ENCODE measurements around the gene STRN3. TPM values are rescaled to one million over a fixed set of nuclear protein-coding genes. Genes with fewer than 3 reads are reported as not detected.

Gene STRN3
- total RNA-seq, 6 experiments from 2014 or later: 19.5 to 28.0 (median 21.5) TPM

DNA sequence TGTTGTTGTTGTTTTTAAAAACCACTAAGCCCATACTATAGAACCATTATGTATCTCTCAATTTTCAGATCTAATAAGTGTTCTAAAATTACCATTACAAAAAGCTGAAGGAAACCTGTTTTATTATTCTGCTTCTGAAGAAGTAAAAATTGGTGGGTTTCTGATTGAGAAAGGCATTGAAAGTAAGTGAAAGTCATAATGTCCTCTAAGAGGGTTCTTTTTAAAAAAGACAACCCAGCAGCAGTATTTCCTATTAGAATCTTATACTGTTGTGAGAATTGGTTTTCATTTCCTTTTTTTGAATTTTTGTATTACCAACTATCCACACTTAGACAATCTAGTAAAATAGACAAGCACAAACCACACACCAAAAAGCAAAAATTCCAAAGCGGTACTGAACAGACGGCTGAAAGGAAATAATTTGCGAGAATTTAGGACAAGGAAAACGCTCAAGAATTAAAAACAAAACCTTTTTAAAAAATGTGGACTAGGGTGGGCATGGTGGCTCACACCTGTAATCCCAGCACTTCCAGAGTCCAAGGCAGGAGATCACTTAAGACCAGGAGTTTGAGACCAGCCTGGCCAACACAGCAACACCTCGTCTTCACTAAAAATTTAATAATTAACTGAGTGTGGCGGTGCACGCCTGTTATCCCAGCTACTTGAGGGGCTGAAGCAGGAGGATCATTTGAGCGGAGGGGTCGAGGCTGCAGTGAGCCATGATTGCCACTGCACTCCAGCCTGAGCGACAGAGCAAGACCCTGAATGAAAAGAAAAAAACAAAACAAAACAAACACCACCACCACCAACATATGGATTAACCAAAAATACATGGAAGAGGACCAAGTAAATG is 67.4 kb downstream of the STRN3 start:
- ATAC-seq: peak in 1 of 4 donors; percentile 18
- Histone ChIP-seq H3K4me1 (peaks cover 0 to 20% (median 9%) of the 10 kb centered on the region in 4 donors), H3K27ac (peak overlapping the region in 1 of 3 donors; percentile 38), H3K36me3 (peaks cover 0 to 10% (median 1%) of the 10 kb centered on the region in 4 donors), H3K27me3 (no peaks in the 10 kb centered on the region), H3K4me3 (no peak overlapping the region), H3K9me3 (no peaks in the 10 kb centered on the region)
- WGBS (ENCODE audit: insufficient coverage, low coverage, low lambda C conversion rate, missing lambda C conversion rate): 84% methylated on average over 8 of the region's 10 CpGs
- TF ChIP-seq, protein P1, sequence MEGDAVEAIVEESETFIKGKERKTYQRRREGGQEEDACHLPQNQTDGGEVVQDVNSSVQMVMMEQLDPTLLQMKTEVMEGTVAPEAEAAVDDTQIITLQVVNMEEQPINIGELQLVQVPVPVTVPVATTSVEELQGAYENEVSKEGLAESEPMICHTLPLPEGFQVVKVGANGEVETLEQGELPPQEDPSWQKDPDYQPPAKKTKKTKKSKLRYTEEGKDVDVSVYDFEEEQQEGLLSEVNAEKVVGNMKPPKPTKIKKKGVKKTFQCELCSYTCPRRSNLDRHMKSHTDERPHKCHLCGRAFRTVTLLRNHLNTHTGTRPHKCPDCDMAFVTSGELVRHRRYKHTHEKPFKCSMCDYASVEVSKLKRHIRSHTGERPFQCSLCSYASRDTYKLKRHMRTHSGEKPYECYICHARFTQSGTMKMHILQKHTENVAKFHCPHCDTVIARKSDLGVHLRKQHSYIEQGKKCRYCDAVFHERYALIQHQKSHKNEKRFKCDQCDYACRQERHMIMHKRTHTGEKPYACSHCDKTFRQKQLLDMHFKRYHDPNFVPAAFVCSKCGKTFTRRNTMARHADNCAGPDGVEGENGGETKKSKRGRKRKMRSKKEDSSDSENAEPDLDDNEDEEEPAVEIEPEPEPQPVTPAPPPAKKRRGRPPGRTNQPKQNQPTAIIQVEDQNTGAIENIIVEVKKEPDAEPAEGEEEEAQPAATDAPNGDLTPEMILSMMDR (IDR thresholded peaks at IDR 0.05): no peak
- TF ChIP-seq POLR2A (IDR thresholded peaks at IDR 0.05): no peak
- no peak for DNase-seq
- intact Hi-C loops (cut with DNase I): no loop called here

DNA sequence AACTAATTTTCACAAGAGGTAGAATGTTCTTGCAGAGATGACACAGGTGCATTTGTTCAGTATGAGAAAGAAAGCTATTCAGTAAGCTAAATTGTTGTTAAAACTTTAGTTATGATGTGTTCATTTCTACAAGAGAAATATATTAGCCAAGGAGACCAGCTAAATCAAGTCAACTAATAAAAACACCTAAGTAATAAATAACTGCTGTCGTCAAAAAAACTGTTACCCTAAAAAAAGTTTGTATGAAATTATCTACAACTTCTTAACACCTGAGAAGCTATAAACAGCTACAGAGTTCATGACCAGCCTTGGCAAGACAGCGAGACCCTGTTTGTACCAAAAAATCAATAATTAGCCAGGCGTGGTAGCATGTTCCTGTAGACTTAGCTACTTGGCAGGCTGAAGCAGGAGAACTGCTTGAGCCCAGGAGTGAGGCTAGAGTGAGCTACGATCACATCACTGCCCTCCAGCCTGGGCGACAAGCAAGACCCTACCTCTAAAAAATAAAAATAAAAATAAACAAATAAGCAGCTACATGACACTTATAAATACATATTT is 68.3 kb downstream of the STRN3 start:
- WGBS (ENCODE audit: insufficient coverage, low coverage, low lambda C conversion rate, missing lambda C conversion rate): 33% methylated on average over 5 of the region's 5 CpGs
- DNase-seq (peak in 1 of 3 donors; percentile 63), ATAC-seq (peak; percentile 91 to 98 (median 96))
- Histone ChIP-seq H3K36me3 (peaks cover 0 to 17% (median 1%) of the 10 kb centered on the region in 4 donors), H3K4me3 (no peak overlapping the region), H3K27ac (peak overlapping the region in 1 of 3 donors; percentile 38), H3K27me3 (no peaks in the 10 kb centered on the region), H3K9me3 (no peaks in the 10 kb centered on the region), H3K4me1 (peaks cover 0 to 20% (median 9%) of the 10 kb centered on the region in 4 donors)
- TF ChIP-seq, protein P1 (IDR thresholded peaks at IDR 0.05): no peak
- no peak for TF ChIP-seq POLR2A (IDR thresholded peaks at IDR 0.05)
- intact Hi-C loops (cut with DNase I): no loop called here

DNA sequence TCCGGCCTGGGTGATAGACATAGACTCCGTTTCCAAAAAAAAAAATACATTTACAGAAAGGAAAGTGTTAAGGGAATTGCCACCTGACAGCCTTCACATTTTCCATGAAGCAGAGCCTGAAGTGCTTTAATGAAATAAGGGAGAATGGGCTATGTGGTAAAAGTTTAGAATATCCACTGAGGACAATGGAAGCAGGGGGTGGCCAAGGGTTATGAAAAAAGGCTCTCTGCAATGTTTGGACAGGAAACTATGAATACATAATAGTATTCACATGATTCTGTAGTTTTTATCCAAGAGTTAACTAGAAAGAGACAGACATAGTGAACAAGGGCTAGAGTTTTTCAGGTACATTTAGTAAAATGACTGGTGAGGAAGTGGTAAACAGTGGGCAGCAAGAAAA is 76.5 kb downstream of the STRN3 start:
- ATAC-seq (no peak), DNase-seq (no peak)
- no peaks in the 10 kb centered on the region for H3K27me3 ChIP-seq
- H3K9me3 ChIP-seq: no peaks in the 10 kb centered on the region
- no peak overlapping the region for H3K27ac ChIP-seq
- H3K4me3 ChIP-seq: no peak overlapping the region
- TF ChIP-seq POLR2A (IDR thresholded peaks at IDR 0.05): no peak
- TF ChIP-seq, protein P1 (IDR thresholded peaks at IDR 0.05): no peak
- WGBS (ENCODE audit: insufficient coverage, low coverage, low lambda C conversion rate, missing lambda C conversion rate): 100% methylated on average over 2 of the region's 2 CpGs
- no peaks in the 10 kb centered on the region for H3K4me1 ChIP-seq
- H3K36me3 ChIP-seq: peaks cover 0 to 52% (median 15%) of the 10 kb centered on the region in 4 donors
- intact Hi-C loops (cut with DNase I): no loop called here

DNA sequence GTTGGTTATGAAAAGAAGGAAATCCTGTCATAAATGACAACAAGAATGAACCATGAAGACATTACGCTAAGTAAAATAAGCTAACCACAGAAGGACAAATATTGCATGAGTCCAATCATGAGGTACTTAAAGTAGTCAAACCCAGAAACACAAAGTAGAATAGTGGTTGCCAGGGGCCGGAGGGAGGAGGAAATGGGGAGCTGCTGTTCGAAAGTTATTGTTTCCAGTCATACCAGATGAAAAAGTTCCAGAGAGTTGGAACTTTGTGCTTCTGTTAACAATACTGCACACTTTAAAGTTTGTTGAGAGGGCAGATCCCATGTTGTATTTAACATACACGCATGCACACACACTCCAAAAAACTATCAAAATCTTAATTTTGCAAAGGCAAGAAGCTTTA is 82.5 kb downstream of the STRN3 start:
- no peaks in the 10 kb centered on the region for H3K27me3 ChIP-seq
- 92% methylated on average over 4 of the region's 4 CpGs for WGBS (ENCODE audit: insufficient coverage, low coverage, low lambda C conversion rate, missing lambda C conversion rate)
- no peaks in the 10 kb centered on the region for H3K4me1 ChIP-seq
- intact Hi-C loops (cut with DNase I): no loop called here
- H3K4me3 ChIP-seq: no peak overlapping the region
- TF ChIP-seq POLR2A (IDR thresholded peaks at IDR 0.05): no peak
- TF ChIP-seq, protein P1 (IDR thresholded peaks at IDR 0.05): no peak
- no peak for DNase-seq
- peaks cover 0 to 28% (median 12%) of the 10 kb centered on the region in 4 donors for H3K36me3 ChIP-seq
- H3K9me3 ChIP-seq: no peaks in the 10 kb centered on the region
- H3K27ac ChIP-seq: no peak overlapping the region
- no peak for ATAC-seq

All from right lobe of liver (tissue), 6 donors.